ENCODE measurements around the gene SLC28A1. TPM values are rescaled to one million over a fixed set of nuclear protein-coding genes. Genes with fewer than 3 reads are reported as not detected.

SLC28A1 gene
- total RNA-seq, 1 donor from 2014 or later = not detected

DNA sequence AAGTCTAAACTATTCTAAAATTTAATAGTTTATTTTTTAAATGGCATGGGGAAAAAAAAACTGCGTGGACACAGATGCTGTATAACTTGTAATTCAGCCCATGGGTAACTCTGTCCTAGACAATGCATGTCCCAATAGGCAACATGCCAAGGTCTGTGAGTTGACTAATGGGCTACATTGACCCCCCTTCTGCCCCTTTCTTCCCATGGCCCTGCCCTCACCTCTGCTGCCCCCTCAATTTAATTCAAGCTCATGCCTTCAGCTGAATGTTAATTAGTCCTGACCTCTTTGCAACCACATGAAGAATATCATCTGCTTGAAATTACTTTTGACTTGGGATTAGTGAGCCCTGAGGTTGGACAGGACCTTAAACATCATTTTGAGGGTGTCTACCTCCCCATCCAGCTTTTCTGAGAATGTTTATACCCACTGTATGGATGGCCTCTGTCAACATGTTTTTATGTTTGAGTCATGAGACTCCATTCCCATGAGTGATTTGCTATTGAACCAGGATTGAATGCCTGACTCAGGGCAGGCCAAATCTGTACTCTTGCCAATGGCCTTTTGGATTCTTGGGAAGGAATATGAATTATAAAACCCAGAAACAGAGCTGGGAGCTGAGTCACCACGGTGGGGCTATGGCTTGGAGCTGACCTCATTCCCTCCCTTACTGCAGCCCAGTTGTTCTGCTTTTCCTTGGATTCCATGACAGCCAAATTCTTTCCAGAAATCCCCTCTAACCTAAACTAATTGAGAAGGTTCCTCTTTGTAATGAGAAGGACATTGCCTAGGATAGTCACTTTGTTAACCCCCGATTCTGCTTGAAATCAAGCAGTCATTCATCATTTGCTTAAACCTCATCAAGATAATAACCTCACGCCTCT lies 63.7 kb downstream of the SLC28A1 start:
- Histone ChIP-seq H3K4me3 (no peak overlapping the region), H3K4me1 (peaks cover 8% of the 10 kb centered on the region), H3K36me3 (no peaks in the 10 kb centered on the region), H3K9me3 (no peaks in the 10 kb centered on the region), H3K27ac (no peak overlapping the region), H3K27me3 (no peaks in the 10 kb centered on the region)
- ATAC-seq = no peak
- TF ChIP-seq, protein P1, sequence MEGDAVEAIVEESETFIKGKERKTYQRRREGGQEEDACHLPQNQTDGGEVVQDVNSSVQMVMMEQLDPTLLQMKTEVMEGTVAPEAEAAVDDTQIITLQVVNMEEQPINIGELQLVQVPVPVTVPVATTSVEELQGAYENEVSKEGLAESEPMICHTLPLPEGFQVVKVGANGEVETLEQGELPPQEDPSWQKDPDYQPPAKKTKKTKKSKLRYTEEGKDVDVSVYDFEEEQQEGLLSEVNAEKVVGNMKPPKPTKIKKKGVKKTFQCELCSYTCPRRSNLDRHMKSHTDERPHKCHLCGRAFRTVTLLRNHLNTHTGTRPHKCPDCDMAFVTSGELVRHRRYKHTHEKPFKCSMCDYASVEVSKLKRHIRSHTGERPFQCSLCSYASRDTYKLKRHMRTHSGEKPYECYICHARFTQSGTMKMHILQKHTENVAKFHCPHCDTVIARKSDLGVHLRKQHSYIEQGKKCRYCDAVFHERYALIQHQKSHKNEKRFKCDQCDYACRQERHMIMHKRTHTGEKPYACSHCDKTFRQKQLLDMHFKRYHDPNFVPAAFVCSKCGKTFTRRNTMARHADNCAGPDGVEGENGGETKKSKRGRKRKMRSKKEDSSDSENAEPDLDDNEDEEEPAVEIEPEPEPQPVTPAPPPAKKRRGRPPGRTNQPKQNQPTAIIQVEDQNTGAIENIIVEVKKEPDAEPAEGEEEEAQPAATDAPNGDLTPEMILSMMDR (IDR thresholded peaks at IDR 0.05) = no peak
- DNase-seq = no peak
- intact Hi-C loops (cut with DNase I) = no loop called here

DNA sequence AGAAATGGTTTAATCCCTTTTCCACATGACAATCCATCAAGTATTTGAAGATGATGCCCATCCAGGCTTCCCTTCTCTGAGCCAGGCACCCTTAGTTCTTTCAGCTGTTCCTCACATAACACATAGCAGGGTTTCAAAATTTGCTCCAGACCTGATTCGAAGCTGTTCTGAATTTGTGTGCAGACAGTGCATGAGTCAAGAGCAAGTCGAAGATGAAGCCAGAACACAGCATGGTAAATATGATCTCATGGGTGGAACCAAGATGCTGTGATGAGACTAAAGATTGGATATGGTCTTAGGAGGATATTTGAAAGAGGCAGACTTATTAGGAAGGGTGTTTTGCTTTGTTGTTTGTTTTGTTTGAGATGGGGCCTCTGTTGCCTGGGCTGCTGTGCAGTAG lies 64.6 kb downstream of the SLC28A1 start:
- DNase-seq = no peak
- Histone ChIP-seq H3K27ac (no peak overlapping the region), H3K36me3 (no peaks in the 10 kb centered on the region), H3K4me3 (no peak overlapping the region), H3K27me3 (no peaks in the 10 kb centered on the region), H3K4me1 (peaks cover 8% of the 10 kb centered on the region), H3K9me3 (no peaks in the 10 kb centered on the region)
- TF ChIP-seq, protein P1 (IDR thresholded peaks at IDR 0.05) = no peak
- no peak for ATAC-seq
- intact Hi-C loops (cut with DNase I) = no loop called here

DNA sequence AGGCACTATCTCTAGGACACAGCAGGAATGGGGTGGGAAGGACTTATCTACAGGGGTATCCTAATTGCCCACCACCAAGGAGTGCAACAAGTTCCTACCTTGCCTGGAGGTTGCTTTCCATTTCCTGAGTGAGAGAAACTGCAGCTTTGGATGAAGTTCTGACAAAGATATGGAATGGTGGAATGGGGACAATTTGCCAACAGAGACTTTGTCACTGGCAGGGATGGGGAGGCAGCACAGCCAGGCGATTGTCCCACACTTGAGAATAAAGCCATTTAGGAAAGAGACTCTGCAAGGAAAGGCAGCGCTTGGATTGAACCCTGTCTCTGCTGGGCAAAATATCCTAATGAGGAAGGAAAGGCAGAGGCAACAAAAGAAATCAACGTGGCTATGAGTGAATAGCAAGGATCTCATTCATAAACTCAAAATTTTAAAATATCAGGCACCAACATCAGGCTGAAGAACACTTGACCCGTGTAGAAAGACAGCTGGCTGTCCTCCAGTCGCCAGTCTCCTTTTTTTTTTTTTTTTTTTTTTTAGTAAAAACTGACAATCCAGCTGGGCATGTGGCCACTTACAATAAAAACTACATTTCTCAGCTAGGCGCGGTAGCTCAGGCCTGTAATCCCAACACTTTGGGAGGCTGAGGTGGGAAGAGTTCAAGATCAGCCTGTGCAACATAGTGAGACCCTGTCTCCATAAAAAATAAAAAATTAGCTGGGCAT lies 65.5 kb downstream of the SLC28A1 start:
- no peak overlapping the region for H3K4me3 ChIP-seq
- intact Hi-C loops (cut with DNase I) = no loop called here
- peaks cover 8% of the 10 kb centered on the region for H3K4me1 ChIP-seq
- no peak for ATAC-seq
- H3K27ac ChIP-seq = no peak overlapping the region
- no peak for DNase-seq
- TF ChIP-seq, protein P1 (IDR thresholded peaks at IDR 0.05) = no peak
- no peaks in the 10 kb centered on the region for H3K9me3 ChIP-seq
- H3K27me3 ChIP-seq = no peaks in the 10 kb centered on the region
- no peaks in the 10 kb centered on the region for H3K36me3 ChIP-seq

DNA sequence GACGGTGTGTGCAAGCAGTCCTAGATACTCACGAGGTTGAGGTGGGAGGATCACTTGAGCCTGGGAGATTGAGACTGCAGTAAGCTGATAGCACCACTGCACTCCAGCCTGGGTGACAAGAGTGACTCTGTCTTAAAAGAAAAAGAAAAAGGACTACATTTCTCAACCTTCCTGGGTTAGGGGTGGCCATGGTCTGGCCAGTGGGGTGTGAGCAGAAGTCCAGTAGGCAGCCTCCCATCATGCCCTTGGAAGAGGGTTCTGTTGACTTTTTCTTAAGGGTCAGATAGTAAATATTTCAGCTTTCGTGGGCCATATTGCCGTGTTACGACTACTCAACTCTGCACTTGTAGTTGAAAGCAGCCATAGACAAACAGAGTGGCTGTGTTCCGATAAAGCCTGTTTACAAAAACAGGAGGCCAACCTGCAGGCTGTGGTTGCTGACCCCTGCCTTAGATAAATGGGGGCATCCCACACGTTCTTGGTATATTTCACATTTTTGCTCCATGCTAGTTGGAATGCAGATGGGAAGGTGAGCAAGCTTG lies 66.2 kb downstream of the SLC28A1 start:
- intact Hi-C loops (cut with DNase I) = no loop called here
- H3K4me3 ChIP-seq = no peak overlapping the region
- no peaks in the 10 kb centered on the region for H3K36me3 ChIP-seq
- H3K9me3 ChIP-seq = no peaks in the 10 kb centered on the region
- no peaks in the 10 kb centered on the region for H3K27me3 ChIP-seq
- TF ChIP-seq, protein P1 (IDR thresholded peaks at IDR 0.05) = no peak
- peaks cover 13% of the 10 kb centered on the region for H3K4me1 ChIP-seq
- H3K27ac ChIP-seq = no peak overlapping the region
- ATAC-seq = no peak
- DNase-seq = no peak

DNA sequence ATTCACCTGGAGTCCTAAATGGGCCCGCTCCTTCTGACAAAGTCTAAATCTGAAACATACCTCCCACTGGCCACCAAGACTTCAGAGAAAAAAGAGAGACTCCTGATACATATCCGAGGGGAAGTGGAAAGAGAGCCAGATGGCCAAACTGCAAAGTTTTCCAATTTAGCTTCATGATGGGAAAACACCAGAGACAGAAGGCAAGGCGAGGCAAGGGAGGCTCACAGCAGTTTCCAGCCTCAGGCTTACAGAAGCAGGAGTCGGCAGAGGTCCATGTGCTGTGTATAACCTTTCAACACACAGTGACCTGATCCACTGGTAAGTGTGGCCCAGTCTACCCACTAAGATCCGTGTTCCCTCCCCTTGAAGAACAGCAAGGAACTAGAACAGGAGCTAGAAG lies 67.3 kb downstream of the SLC28A1 start:
- DNase-seq = no peak
- no peak for ATAC-seq
- intact Hi-C loops (cut with DNase I) = no loop called here

More for the DNA sequence above, 67.3 kb downstream of the SLC28A1 start:
- peaks cover 17% of the 10 kb centered on the region for H3K4me1 ChIP-seq
- TF ChIP-seq, protein P1 (IDR thresholded peaks at IDR 0.05) = no peak
- H3K9me3 ChIP-seq = no peaks in the 10 kb centered on the region
- no peaks in the 10 kb centered on the region for H3K27me3 ChIP-seq
- no peak overlapping the region for H3K4me3 ChIP-seq
- H3K36me3 ChIP-seq = no peaks in the 10 kb centered on the region
- H3K27ac ChIP-seq = no peak overlapping the region

Measured in upper lobe of right lung (tissue), 1 donor.